Measurements from ENCODE around the gene SORCS3.
"Not testable (repeated sequence)": the region's sequence is repeated elsewhere in the genome, so short reads cannot be mapped to it uniquely, and the experiment has no call there.

The SORCS3 gene

GRCh38 chr10:104690101-104690500, 49.0 kb downstream of the SORCS3 start:
- no peak for DNase-seq (ENCODE audit: low read depth in 2 of 2)

DNA sequence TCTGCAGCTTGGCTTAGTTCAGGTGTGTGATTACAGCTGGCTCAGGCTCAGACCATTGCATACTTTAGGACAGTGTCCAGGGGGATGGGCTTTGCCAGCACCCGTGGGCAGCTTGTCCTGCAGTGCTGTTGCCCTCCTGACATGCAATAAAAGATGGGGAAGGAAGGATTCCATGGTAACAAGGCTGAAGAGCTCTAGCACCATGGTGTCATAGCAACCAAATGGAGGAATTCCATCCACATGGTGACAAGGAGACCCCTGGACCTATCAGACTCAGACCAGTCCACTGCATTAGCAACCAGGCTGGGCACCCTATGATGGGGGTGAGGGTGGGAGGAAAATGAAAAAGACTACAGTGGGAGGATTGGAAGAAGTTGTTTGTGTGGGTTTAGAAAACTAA, 49.9 kb downstream of the SORCS3 start:
- DNase-seq (ENCODE audit: low read depth in 2 of 2) = no peak

DNA sequence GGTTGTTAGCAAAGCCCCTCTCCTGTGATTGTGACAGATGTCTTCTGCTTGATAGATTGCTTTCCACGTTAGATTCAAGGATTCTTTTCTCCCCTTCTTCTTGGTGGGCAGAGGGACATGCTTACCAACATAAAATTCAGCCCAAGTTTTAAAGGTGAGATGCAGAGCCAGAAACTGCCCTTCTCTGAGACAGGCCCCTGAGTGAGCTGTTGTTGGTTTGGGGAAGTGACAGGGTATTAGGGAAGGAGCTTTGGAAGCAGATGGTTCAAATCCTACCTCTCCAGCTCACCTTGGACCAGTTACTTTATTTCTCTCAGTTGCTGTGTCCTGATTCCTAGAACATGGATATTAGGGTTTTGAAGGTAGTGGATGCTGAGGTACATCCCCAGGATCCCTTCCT, 53.0 kb downstream of the SORCS3 start:
- DNase-seq (ENCODE audit: low read depth in 2 of 2) = no peak

GRCh38 chr10:104703262-104703661, 62.2 kb downstream of the SORCS3 start:
- DNase-seq (ENCODE audit: low read depth in 2 of 2) = not testable (repeated sequence)

- no peak for DNase-seq (ENCODE audit: low read depth in 2 of 2)
Observed at GRCh38 chr10:104706886-104707285, 65.8 kb downstream of the SORCS3 start.

GRCh38 chr10:104707602-104708459, 66.7 kb downstream of the SORCS3 start:
- DNase-seq (ENCODE audit: low read depth in 2 of 2) = no peak

GRCh38 chr10:104711302-104711721, 70.2 kb downstream of the SORCS3 start:
- DNase-seq (ENCODE audit: low read depth in 2 of 2) = no peak

- DNase-seq (ENCODE audit: low read depth in 2 of 2) = not testable (repeated sequence)
Observed at GRCh38 chr10:104730593-104730992, 89.5 kb downstream of the SORCS3 start.

GRCh38 chr10:104731192-104731591, 90.1 kb downstream of the SORCS3 start:
- no peak for DNase-seq (ENCODE audit: low read depth in 2 of 2)

GRCh38 chr10:104732222-104732621, 91.1 kb downstream of the SORCS3 start:
- DNase-seq (ENCODE audit: low read depth in 2 of 2) = no peak

DNA sequence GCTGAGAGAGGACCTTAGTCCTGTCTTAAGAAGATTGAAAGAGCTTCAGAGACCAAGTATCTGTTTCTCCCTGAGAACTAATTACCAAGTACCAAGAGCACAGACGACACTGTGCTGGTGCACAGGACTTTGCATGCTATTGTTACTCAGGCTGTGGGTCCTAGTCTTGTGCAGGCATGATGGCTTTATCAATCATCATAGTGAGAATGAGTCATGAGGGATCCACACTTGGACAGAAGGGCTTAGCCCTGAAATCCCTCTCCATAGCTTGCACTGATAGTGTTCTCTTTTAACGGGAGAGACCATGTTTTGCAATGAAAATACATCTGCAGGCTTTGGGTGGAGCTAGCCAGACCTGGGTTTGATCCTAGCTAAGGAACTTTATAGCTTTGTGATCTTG, 93.3 kb downstream of the SORCS3 start:
- no peak for DNase-seq (ENCODE audit: low read depth in 2 of 2)

- DNase-seq (ENCODE audit: low read depth in 2 of 2) = no peak
Observed at GRCh38 chr10:104735036-104735756, 94.1 kb downstream of the SORCS3 start.

GRCh38 chr10:104735757-104736391, 94.8 kb downstream of the SORCS3 start:
- DNase-seq (ENCODE audit: low read depth in 2 of 2) = no peak

DNA sequence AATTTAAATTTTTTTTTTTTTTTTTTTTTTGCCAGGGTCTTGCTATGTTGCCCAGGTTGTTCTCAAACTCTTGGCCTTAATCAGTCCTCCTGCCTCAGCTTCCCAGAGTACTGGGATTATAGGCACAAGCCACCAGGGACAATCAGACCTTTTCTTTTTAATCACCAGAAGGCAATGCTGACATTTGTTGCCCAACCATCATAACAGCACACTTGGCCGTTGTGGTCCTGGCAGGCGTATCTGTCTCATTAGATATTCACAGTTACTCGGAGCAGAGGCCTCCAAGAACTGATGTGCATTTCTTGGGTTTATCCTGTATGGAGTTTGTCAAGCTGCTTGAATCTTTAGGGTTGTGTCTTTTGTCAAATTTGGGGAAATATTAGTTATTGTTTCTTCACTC, 100.0 kb downstream of the SORCS3 start:
- DNase-seq (ENCODE audit: low read depth in 2 of 2) = no peak

DNA sequence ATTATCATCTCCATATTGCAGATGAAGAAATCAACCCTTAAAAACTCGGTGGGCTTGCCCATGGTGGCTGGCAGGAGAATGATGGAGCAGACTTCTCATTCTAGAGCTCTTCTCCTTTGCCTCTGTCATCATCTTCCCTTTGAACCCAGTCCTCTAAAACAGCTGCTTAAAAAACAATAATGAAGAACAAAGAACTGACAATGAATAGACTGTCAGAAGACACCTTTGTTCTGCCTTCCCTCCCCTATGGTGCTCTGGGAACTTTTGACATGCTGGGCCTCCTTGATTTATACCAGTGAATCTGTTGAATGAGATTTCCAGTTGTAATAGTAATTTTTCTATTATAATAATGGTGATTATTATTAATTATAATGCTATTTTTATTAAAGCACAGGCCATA, 103.0 kb downstream of the SORCS3 start:
- DNase-seq (ENCODE audit: low read depth in 2 of 2) = no peak

- no peak for DNase-seq (ENCODE audit: low read depth in 2 of 2)
Observed at GRCh38 chr10:104750291-104750690, 109.2 kb downstream of the SORCS3 start.

DNA sequence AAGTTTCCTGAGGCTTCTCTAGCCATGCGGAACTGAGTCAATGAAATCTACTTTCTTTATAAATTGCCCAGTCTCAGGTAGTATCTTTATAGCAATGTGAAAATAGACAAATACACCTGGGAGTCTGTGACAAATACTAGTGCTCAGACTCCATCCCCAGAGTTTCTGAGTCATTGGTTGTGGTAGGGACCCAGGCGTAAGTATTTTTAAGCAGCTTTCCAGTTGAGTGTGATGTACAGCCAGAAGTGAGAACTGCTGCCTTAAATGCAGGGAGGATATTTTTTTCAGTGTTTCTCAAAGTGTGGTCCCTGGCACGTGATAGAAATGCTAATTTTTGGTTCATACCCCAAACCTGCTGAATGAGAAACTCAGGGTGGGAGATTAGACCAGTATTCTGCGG, 121.7 kb downstream of the SORCS3 start:
- no peak for DNase-seq (ENCODE audit: low read depth in 2 of 2)

GRCh38 chr10:104766341-104766740, 125.3 kb downstream of the SORCS3 start:
- no peak for DNase-seq (ENCODE audit: low read depth in 2 of 2)

DNA sequence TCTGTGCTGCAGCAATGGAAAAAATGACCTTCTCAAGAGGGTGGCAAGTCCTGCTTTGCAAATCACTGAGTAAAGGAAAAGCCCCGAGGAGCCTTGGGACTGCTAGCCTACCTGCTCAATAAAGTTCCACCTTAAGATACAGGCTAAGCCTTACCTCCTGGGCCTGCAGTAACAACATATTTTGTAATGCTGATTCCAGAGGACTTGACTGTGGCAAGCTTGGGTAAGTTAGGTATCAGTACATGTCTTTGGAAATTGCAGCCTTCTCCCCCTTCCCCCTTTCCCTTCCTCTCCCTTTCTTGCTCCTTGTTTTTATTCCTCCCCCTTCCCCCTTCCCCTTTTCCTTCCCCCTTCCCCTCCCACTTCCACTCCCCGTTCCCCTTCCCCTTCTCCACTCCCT, 126.2 kb downstream of the SORCS3 start:
- no peak for DNase-seq (ENCODE audit: low read depth in 2 of 2)

- no peak for DNase-seq (ENCODE audit: low read depth in 2 of 2)
Observed at GRCh38 chr10:104767745-104768144, 126.7 kb downstream of the SORCS3 start.

DNA sequence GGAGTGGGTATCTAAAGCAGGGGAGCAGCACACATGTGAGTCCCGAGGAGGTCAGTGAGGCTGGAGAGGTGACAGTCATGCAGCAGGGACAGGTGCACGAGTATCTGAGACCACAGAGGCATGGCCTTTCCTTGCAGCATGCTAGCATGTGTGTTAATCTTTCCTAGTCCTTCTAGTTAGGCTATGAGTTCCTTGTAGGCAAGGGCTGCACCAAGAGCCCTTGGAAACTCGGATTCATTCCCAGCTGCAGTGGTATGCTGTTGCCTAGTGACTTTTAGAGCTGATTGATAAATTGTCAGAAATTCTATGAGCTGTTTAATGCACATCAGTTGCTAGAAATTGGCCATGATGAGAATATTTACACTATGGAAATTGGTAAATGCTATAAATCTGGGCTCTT, 132.0 kb downstream of the SORCS3 start:
- no peak for DNase-seq (ENCODE audit: low read depth in 2 of 2)

DNA sequence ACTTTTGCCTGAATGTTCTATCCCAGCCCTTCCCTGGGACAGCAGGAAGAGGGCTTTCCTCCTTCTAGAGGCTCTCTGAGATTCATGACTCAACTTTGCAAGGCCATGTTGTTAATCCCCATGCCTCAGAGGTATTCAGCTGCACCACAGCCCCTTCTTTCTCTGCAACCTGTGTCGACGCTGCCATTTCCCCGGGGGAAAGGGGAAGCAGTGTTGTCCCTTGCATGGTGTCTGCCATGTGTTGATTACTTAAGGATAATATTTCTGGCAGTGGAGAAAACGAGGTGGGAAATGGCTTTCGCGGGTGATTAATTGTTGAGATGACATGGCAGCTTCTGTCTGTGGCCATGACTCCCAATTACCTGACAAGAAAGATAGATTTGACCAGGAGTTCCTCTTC, 133.1 kb downstream of the SORCS3 start:
- DNase-seq (ENCODE audit: low read depth in 2 of 2) = no peak
